ENCODE results near the gene SLC35A2. TPM values are rescaled to one million over a fixed set of nuclear protein-coding genes. Genes with fewer than 3 reads are reported as not detected.
"Not testable (repeated sequence)": the region's sequence is repeated elsewhere in the genome, so short reads cannot be mapped to it uniquely, and the experiment has no call there.

SLC35A2 gene
- polyA plus RNA-seq, 4 donors, result 30.4 to 37.3 (median 33.0) TPM

GRCh38 chrX:48903290-48903689 lies 8.2 kb downstream of the SLC35A2 start:
- no peak for DNase-seq (ENCODE audit: low read depth in 4 of 4, low spot score in 2 of 4)

GRCh38 chrX:48902776-48903175 lies 8.7 kb downstream of the SLC35A2 start:
- DNase-seq (ENCODE audit: low read depth in 4 of 4, low spot score in 2 of 4), result no peak

GRCh38 chrX:48902135-48902534 lies 9.3 kb downstream of the SLC35A2 start:
- no peak for DNase-seq (ENCODE audit: low read depth in 4 of 4, low spot score in 2 of 4)

- DNase-seq (ENCODE audit: low read depth in 4 of 4, low spot score in 2 of 4), result no peak
Observed at GRCh38 chrX:48901069-48901468, 10.4 kb downstream of the SLC35A2 start.

GRCh38 chrX:48899078-48899410 lies 12.4 kb downstream of the SLC35A2 start:
- no peak for DNase-seq (ENCODE audit: low read depth in 4 of 4, low spot score in 2 of 4)

- peak; percentile 76 to 90 (median 88) for DNase-seq (ENCODE audit: low read depth in 4 of 4, low spot score in 2 of 4)
Observed at GRCh38 chrX:48897625-48898306, 13.7 kb downstream of the SLC35A2 start, which contains the start of the genes PQBP1 and TIMM17B. Gene PQBP1 (plus strand): TSS chrX:48897930. CDS start chrX:48898510, 580 bp downstream. Gene TIMM17B (minus strand): TSS chrX:48897768. CDS start chrX:48897749, 19 bp downstream.

- DNase-seq (ENCODE audit: low read depth in 4 of 4, low spot score in 2 of 4), result peak in 1 of 4 donors; percentile 46
Observed at GRCh38 chrX:48897157-48897624, 14.3 kb downstream of the SLC35A2 start.

GRCh38 chrX:48896611-48897011 lies 14.8 kb downstream of the SLC35A2 start:
- no peak for DNase-seq (ENCODE audit: low read depth in 4 of 4, low spot score in 2 of 4)

GRCh38 chrX:48894891-48895290 lies 16.6 kb downstream of the SLC35A2 start:
- no peak for DNase-seq (ENCODE audit: low read depth in 4 of 4, low spot score in 2 of 4)

- DNase-seq (ENCODE audit: low read depth in 4 of 4, low spot score in 2 of 4), result no peak
Observed at GRCh38 chrX:48893556-48894348, 17.7 kb downstream of the SLC35A2 start.

- DNase-seq (ENCODE audit: low read depth in 4 of 4, low spot score in 2 of 4), result no peak
Observed at GRCh38 chrX:48892896-48893295, 18.6 kb downstream of the SLC35A2 start.

- DNase-seq (ENCODE audit: low read depth in 4 of 4, low spot score in 2 of 4), result peak in 2 of 4 donors; percentile 51 to 70
Observed at GRCh38 chrX:48891402-48892288, 19.8 kb downstream of the SLC35A2 start.

- DNase-seq (ENCODE audit: low read depth in 4 of 4, low spot score in 2 of 4), result no peak
Observed at GRCh38 chrX:48890934-48891401, 20.5 kb downstream of the SLC35A2 start.

- DNase-seq (ENCODE audit: low read depth in 4 of 4, low spot score in 2 of 4), result no peak
Observed at GRCh38 chrX:48890296-48890925, 21.0 kb downstream of the SLC35A2 start.

- DNase-seq (ENCODE audit: low read depth in 4 of 4, low spot score in 2 of 4), result not testable (repeated sequence)
Observed at GRCh38 chrX:48886586-48886985, 24.9 kb downstream of the SLC35A2 start.

GRCh38 chrX:48883729-48884128 lies 27.7 kb downstream of the SLC35A2 start:
- no peak for DNase-seq (ENCODE audit: low read depth in 4 of 4, low spot score in 2 of 4)

- DNase-seq (ENCODE audit: low read depth in 4 of 4, low spot score in 2 of 4), result not testable (repeated sequence)
Observed at GRCh38 chrX:48876944-48877343, 34.5 kb downstream of the SLC35A2 start.

GRCh38 chrX:48872017-48872416 lies 39.4 kb downstream of the SLC35A2 start:
- DNase-seq (ENCODE audit: low read depth in 4 of 4, low spot score in 2 of 4), result not testable (repeated sequence)

GRCh38 chrX:48864210-48864609 lies 47.2 kb downstream of the SLC35A2 start:
- no peak for DNase-seq (ENCODE audit: low read depth in 4 of 4, low spot score in 2 of 4)

- no peak for DNase-seq (ENCODE audit: low read depth in 4 of 4, low spot score in 2 of 4)
Observed at GRCh38 chrX:48854898-48855297, 56.5 kb downstream of the SLC35A2 start.
